ENCODE measurements around the gene SRL.

DNA sequence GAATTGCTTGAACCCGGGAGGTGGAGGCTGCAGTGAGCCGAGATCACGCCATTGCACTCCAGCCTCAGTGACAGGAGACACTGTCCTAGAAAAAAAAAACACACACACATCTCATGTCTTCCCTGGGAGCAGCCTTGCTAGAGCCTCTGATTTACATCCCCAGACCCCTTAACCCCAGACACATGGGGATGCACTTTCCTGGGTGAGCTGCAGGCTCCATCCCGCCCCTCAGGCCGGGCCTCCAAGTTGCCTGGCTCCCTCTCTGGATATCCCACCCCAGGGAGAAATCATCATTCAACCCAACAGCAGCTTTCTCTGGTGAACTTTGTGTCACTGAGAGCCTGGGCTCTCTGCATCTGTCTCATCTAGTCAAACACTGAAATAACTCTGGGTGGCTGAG is 21.5 kb downstream of the SRL start:
- TF ChIP-seq, protein P1, sequence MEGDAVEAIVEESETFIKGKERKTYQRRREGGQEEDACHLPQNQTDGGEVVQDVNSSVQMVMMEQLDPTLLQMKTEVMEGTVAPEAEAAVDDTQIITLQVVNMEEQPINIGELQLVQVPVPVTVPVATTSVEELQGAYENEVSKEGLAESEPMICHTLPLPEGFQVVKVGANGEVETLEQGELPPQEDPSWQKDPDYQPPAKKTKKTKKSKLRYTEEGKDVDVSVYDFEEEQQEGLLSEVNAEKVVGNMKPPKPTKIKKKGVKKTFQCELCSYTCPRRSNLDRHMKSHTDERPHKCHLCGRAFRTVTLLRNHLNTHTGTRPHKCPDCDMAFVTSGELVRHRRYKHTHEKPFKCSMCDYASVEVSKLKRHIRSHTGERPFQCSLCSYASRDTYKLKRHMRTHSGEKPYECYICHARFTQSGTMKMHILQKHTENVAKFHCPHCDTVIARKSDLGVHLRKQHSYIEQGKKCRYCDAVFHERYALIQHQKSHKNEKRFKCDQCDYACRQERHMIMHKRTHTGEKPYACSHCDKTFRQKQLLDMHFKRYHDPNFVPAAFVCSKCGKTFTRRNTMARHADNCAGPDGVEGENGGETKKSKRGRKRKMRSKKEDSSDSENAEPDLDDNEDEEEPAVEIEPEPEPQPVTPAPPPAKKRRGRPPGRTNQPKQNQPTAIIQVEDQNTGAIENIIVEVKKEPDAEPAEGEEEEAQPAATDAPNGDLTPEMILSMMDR (IDR thresholded peaks at IDR 0.05) = no peak
- TF ChIP-seq POLR2A (IDR thresholded peaks at IDR 0.05) = no peak

Measured in prostate gland (tissue), 2 donors.